HL-60 (cell line): ENCODE measurements around the gene COL18A1.

ENCODE experiments used
- DNase-seq, 2 experiments: peaks; one replicate each; pipeline ENCODE4 v3.0.0-alpha.2; 2010 to 2020; ENCODE audit warnings: low read depth in 1 of 2, low spot score in 1 of 2
- H3K27ac ChIP-seq: fragments of 250-450 bp; sonication (Bioruptor Pico); replicated peaks from 2 replicates; pipeline ENCODE4 v1.5.1; 2020; ENCODE audit warnings: mild to moderate bottlenecking, moderate library complexity
- H3K27me3 ChIP-seq: fragments of 250-450 bp; sonication (Bioruptor Pico); 2 replicates; pipeline ENCODE4 v1.5.1; 2021; ENCODE audit warnings: mild to moderate bottlenecking, moderate library complexity; ENCODE audit not compliant: insufficient read depth, poor library complexity, severe bottlenecking
- H3K4me3 ChIP-seq: replicated peaks from 2 replicates; pipeline ENCODE4 v1.5.1; 2011; ENCODE audit warnings: mild to moderate bottlenecking, control low read depth, low read length; ENCODE audit not compliant: insufficient read depth
- CTCF ChIP-seq: IDR thresholded peaks from one replicate; pipeline ENCODE4 v1.5.1; 2011; ENCODE audit warnings: low read length, control low read depth, inconsistent platforms; ENCODE audit not compliant: insufficient read depth
- GABPA ChIP-seq: IDR thresholded peaks from 2 replicates; pipeline ENCODE4 v1.6.1; 2012; ENCODE audit warnings: low read depth
- POLR2AphosphoS5 ChIP-seq: IDR thresholded peaks from 2 replicates; pipeline ENCODE4 v1.6.1; 2012; ENCODE audit warnings: low read depth
- REST ChIP-seq: IDR thresholded peaks from 2 replicates; pipeline ENCODE4 v1.6.1; 2012; ENCODE audit warnings: low read depth; ENCODE audit not compliant: insufficient replicate concordance
- SPI1 ChIP-seq: IDR thresholded peaks from 2 replicates; pipeline ENCODE4 v1.6.1; 2012; ENCODE audit warnings: low read depth, mild to moderate bottlenecking, borderline replicate concordance

COL18A1 gene

GRCh38 chr21:45453308-45453950, 48.5 kb downstream of the COL18A1 start:
- H3K27ac ChIP-seq: no peak overlapping the region
- no peak for DNase-seq

GRCh38 chr21:45454060-45454925, 49.3 kb downstream of the COL18A1 start:
- Histone ChIP-seq H3K4me3 (no peak overlapping the region), H3K27me3 (peaks cover 19% of the 10 kb centered on the region), H3K27ac (no peak overlapping the region)
- TF ChIP-seq SPI1 (no peak), GABPA (no peak), REST (no peak), POLR2AphosphoS5 (no peak), CTCF (no peak)
- DNase-seq: no peak

More at GRCh38 chr21:45453308-45453950, 48.5 kb downstream of the COL18A1 start:
- H3K4me3 ChIP-seq: no peak overlapping the region
- TF ChIP-seq REST (no peak), SPI1 (no peak), CTCF (no peak), POLR2AphosphoS5 (no peak), GABPA (no peak)
- H3K27me3 ChIP-seq: peaks cover 19% of the 10 kb centered on the region

- TF ChIP-seq SPI1 (no peak), GABPA (no peak), REST (no peak), CTCF (no peak)
- Histone ChIP-seq H3K4me3 (no peak overlapping the region), H3K27me3 (peaks cover 19% of the 10 kb centered on the region), H3K27ac (no peak overlapping the region)
- DNase-seq: peak in 1 of 2 experiments; percentile 23
Measured at GRCh38 chr21:45454926-45455673, 50.1 kb downstream of the COL18A1 start.
